Heart left ventricle (tissue), 13 donors: Measurements from ENCODE around the gene SSH2.

Experiments
- POLR2A ChIP-seq, 2 donors: fragments of 450-650 bp; IDR thresholded peaks; one replicate each; pipeline ENCODE4 v1.6.1; 2017; ENCODE audit warnings: antibody characterized with exemption in 2 of 2, mild to moderate bottlenecking in 2 of 2, moderate library complexity in 2 of 2
- TF ChIP-seq, protein P1 (sequence below), 12 donors: fragments of 200-600 bp; sonication (generic) in 4 of 12; IDR thresholded peaks; one replicate each; pipeline versions ENCODE4 v1.5.0 to v1.8.0; 2018 to 2022; ENCODE audit warnings: antibody characterized with exemption in 12 of 12, mild to moderate bottlenecking in 5 of 12
- donor health status: ischemic (EF 13 %, LVEDD 7.1; RV severe dilation, severe dysfunction).
- donor health status: DM: no; HTN: yes; CAD: no.
- donor health status: DM: no; HTN: no; CAD: no.
- donor health status: ischemic (EF 25% LVEDD 6.9; RV normal size, moderate dysfunction).
- donor health status: ischemic (EF 25% LVEDD 5.7; RV mildly dilated, moderate dysfunction).
- donor health status: ischemic (EF 35%, LVEDD 5.7; RV mildly dilated, moderate dysfunction).
- donor health status: nonischemic (EF 11% LVEDD 7.7; RV severe dilation, severe dysfunction).
- donor health status: DM: yes; HTN: yes; CAD: no.
- donor health status: PGD.
- donor health status: ischemic (EF 29% LVEDD 5.4; RV normal size, mild dysfunction).
- donor health status: nonischemic (EF 23%, LVEDD 6.1; RV moderate dilation, normal function).

DNA sequence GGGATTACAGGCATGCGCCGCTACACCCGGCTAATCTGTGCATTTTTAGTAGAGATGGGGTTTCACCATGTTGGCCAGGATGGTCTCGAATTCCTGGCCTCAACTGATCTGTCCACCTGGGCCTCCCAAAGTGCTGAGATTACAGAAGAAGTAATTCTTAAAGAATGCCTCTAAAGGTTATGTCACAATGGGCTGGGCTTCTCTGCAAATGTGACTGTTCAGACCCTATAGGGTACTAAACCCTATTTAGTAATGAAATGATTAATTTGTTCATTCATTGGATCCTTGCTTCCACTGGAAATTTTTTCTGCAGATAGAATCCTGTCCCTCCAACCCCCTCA, 198.5 kb downstream of the SSH2 start:
- TF ChIP-seq, protein P1, sequence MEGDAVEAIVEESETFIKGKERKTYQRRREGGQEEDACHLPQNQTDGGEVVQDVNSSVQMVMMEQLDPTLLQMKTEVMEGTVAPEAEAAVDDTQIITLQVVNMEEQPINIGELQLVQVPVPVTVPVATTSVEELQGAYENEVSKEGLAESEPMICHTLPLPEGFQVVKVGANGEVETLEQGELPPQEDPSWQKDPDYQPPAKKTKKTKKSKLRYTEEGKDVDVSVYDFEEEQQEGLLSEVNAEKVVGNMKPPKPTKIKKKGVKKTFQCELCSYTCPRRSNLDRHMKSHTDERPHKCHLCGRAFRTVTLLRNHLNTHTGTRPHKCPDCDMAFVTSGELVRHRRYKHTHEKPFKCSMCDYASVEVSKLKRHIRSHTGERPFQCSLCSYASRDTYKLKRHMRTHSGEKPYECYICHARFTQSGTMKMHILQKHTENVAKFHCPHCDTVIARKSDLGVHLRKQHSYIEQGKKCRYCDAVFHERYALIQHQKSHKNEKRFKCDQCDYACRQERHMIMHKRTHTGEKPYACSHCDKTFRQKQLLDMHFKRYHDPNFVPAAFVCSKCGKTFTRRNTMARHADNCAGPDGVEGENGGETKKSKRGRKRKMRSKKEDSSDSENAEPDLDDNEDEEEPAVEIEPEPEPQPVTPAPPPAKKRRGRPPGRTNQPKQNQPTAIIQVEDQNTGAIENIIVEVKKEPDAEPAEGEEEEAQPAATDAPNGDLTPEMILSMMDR (IDR thresholded peaks at IDR 0.05), result no peak
- no peak for TF ChIP-seq POLR2A (IDR thresholded peaks at IDR 0.05)
